ENCODE measurements around the gene MRPL47.

MRPL47 gene

GRCh38 chr3:179590669-179591068, 13.8 kb downstream of the MRPL47 start:
- no peak for DNase-seq

- DNase-seq = no peak
These were observed 15.3 kb downstream of the MRPL47 start for GRCh38 chr3:179589143-179589542.

- DNase-seq = no peak
These were observed 23.4 kb downstream of the MRPL47 start for GRCh38 chr3:179580992-179581391.

GRCh38 chr3:179565496-179565895, 38.9 kb downstream of the MRPL47 start:
- DNase-seq = no peak

DNA sequence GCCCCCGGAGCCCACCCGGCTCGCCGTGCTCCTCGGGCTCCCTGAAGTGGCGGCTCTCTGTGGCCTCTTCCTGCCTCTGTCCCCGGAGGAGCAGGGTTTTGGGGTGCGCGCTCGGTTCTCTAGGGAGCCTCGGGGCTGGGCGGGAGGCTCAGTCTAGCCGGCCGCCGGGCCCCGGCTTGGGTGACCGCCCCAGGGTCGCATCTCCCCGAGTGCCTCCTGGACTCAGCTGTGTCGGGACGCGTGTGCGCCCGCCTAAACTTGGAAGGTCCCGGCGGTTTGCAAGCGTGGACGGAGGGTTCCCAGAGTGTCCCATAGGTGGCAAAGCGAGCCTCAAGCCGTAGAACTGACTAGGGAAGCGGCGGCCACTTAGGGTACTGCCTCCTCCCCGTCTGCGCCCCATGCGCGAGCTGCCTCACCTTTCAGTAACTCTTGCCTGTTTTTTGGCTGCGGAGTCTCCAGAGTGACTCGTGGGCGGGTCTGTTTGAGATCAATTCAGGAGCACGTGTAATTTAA, 41.1 kb downstream of the MRPL47 start:
- peak; percentile 58 to 61 for DNase-seq

GRCh38 chr3:179562591-179563270, 41.7 kb downstream of the MRPL47 start, which contains the start of gene ACTL6A:
Gene ACTL6A, plus strand, starts transcription at chr3:179562926. Its CDS starts 167 bp downstream, at chr3:179563093.
- DNase-seq = peak; percentile 98 to 99

DNA sequence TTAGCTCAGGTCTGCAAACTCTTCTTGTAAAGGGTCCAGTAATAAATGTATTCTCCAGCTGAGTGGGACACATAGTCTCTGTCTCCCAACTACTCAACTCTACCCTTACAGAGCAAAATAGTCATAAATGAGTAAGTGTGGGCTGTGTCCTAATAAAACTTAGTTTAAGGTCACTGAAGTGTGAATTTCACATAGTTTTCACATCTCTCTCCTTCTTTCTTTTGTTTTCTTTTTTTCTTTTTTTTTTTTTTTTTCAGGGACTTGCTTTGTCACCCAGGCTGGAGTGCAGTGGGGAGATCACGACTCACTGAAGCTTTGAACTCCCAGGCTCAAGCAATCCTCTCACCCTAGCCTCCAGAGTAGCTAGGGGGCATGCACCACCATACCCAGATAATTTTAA, 43.6 kb downstream of the MRPL47 start:
- DNase-seq = no peak

DNA sequence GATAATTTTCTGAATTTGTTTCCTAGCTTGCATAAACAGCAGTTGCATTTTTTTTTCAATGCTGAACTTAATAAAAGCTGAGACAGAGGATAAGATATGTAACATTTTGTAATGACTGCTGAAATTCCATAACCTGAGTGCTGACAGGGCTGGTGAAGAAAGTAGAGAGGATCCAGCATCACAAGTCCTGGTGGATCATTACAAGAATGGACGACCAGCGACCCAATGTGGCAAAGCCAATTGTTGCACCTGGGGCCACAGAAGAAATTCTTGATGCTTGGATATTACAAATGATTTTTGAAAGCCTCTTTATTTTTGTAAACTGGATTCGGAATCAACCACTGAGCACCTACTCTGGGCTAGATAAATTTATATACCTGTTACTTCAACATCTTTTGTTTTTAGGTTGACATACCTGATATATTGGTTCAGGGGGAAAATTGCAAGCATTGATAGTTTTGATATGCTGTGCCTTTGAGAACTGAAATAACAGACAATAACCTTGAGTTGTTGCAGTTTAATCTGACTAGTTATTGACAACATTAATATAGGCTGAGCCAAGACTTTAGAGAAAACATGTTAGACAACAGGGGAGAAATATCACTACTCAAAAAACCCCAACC, 45.6 kb downstream of the MRPL47 start:
- DNase-seq = peak; percentile 22 to 23

- DNase-seq = no peak
These were observed 52.9 kb downstream of the MRPL47 start for GRCh38 chr3:179551349-179552105.

GRCh38 chr3:179546814-179547241, 57.6 kb downstream of the MRPL47 start:
- no peak for DNase-seq

GRCh38 chr3:179544981-179545645, 59.3 kb downstream of the MRPL47 start:
- DNase-seq = no peak

DNA sequence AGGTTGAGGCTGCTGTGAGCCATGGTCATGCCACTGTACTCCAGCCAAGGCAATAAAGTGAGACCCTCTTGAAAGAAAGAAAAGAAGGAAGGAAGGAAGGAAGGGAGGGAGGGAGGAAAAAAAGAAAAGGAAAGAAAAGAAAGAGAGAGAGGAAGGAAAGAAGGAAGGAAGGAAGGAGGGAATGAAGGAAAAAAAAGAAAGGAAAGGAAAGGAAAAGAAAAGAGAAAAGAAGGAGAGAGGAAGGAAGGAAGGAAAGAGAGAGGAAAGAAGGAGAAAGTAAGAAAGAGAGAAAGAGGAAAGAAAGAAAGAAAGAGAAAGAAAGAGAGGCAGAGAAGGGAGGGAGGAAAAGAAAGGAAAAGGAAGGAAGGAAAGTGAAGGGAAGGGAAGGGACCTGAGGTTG, 62.1 kb downstream of the MRPL47 start:
- no peak for DNase-seq

DNA sequence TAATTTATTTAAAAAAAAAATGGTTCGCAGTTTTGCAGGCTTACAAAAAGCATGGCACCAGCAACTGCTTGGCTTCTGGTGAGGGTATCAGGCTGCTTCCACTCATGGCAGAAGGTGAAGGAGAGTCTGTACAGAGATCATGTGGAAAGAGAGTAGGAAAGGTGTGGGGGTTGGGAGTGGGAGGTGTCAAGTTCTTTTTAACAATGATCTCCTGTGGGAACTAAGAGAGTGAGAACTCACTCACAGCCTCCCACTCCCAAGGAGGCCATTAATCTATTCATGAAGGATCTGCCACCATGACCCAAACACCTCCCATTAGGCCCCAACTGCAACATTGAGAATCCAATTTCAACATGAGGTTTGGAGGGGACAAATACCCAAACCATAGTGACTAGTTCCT, 62.8 kb downstream of the MRPL47 start:
- DNase-seq = no peak

DNA sequence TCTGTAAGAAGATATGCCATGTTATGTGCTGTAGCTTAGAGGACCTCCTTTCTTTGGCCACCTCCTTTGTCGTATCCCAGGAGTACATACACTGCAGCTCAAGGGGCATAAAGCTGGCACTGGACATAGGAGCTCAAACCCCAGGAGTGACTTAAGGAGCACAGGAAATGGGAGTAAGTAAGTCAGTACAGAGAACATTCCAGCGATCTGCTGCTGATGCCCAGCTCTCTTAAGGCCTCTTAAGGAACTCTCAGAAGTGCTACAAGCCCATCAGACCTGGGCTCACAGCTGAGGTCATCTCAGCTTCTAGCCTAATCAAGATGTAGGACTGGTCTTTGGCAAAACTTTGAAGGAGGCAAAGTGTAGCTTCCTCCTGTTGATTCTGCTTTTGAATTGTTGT, 63.3 kb downstream of the MRPL47 start:
- no peak for DNase-seq

All from activated CD4-positive, alpha-beta T cell treated with anti-CD3 and anti-CD28 coated beads for 4 hours (primary cell).